Neural cell (in vitro differentiated cells): Measurements from ENCODE around the gene SLC6A11. TPM values are rescaled to one million over a fixed set of nuclear protein-coding genes. Genes with fewer than 3 reads are reported as not detected.

ENCODE experiments used
- H2AFZ ChIP-seq: fragments of 200-600, 300-800 bp; sonication (generic), shearing (Covaris generic); 2 replicates; pipeline ENCODE4 v1.6.0; 2014; ENCODE audit warnings: low read depth, mild to moderate bottlenecking, antibody characterized with exemption, low read length, moderate library complexity
- H3F3A ChIP-seq: fragments of 200-600 bp; shearing (Covaris generic); 2 replicates; pipeline ENCODE4 v1.6.1; 2016; ENCODE audit warnings: mild to moderate bottlenecking, moderate library complexity, mixed read lengths, antibody characterized with exemption, low read length; ENCODE audit not compliant: insufficient read depth, poor library complexity, severe bottlenecking
- H3K27ac ChIP-seq: fragments of 200-600, 300-800 bp; sonication (generic), shearing (Covaris generic); 2 replicates; pipeline ENCODE4 v1.5.1; 2014; ENCODE audit warnings: mild to moderate bottlenecking, low read length, moderate library complexity
- H3K27me3 ChIP-seq: fragments of 300-800, 200-600 bp; sonication (generic), shearing (Covaris generic); 2 replicates; pipeline ENCODE4 v1.6.0; 2014; ENCODE audit warnings: mild to moderate bottlenecking, low read depth, low read length, moderate library complexity; ENCODE audit not compliant: insufficient read depth
- H3K36me3 ChIP-seq: fragments of 300-800, 200-600 bp; sonication (generic), shearing (Covaris generic); 2 replicates; pipeline ENCODE4 v1.5.1; 2014; ENCODE audit warnings: mild to moderate bottlenecking, antibody characterized with exemption, low read length, moderate library complexity; ENCODE audit not compliant: insufficient read depth
- H3K4me2 ChIP-seq: fragments of 300-800, 200-600 bp; sonication (generic), shearing (Covaris generic); 2 replicates; pipeline ENCODE4 v1.6.0; 2014; ENCODE audit warnings: mild to moderate bottlenecking, low read length
- H3K4me3 ChIP-seq: fragments of 300-800, 200-600 bp; sonication (generic), shearing (Covaris generic); 2 replicates; pipeline ENCODE4 v1.5.1; 2014; ENCODE audit warnings: mild to moderate bottlenecking, low read length, moderate library complexity
- H3K79me2 ChIP-seq: fragments of 200-600 bp; shearing (Covaris generic); replicated peaks from 2 replicates; pipeline ENCODE4 v1.6.0; 2014; ENCODE audit warnings: mild to moderate bottlenecking, low read length, moderate library complexity; ENCODE audit not compliant: insufficient read depth
- H3K9ac ChIP-seq: fragments of 300-800, 200-600 bp; sonication (generic), shearing (Covaris generic); 2 replicates; pipeline ENCODE4 v1.6.1; 2016; ENCODE audit warnings: mild to moderate bottlenecking, low read length, mixed read lengths
- H3K9me2 ChIP-seq: fragments of 200-600 bp; shearing (Covaris generic); 2 replicates; pipeline ENCODE4 v1.6.1; 2016; ENCODE audit warnings: mild to moderate bottlenecking, low read length, mixed read lengths; ENCODE audit not compliant: insufficient read depth
- H3K9me3 ChIP-seq: fragments of 200-600, 300-800 bp; sonication (generic), shearing (Covaris generic); 2 replicates; pipeline ENCODE4 v1.6.1; 2016; ENCODE audit warnings: mild to moderate bottlenecking, mixed run types, low read length, moderate library complexity, mixed read lengths
- H4K20me1 ChIP-seq: fragments of 200-600 bp; shearing (Covaris generic); 2 replicates; pipeline ENCODE4 v1.6.1; 2016; ENCODE audit warnings: mild to moderate bottlenecking, mixed run types; ENCODE audit not compliant: insufficient read depth
- EP300 ChIP-seq: fragments of 450-650 bp; conservative IDR thresholded peaks from 2 replicates; pipeline ENCODE4 v1.6.1; 2014; ENCODE audit warnings: antibody characterized with exemption, mild to moderate bottlenecking, moderate library complexity; ENCODE audit not compliant: poor library complexity, severe bottlenecking
- EZH2 ChIP-seq: fragments of 200-600, 300-800 bp; shearing (Covaris generic), sonication (generic); IDR thresholded peaks from 2 replicates; pipeline ENCODE4 v1.6.1; 2014; ENCODE audit warnings: antibody characterized with exemption, low read length, borderline replicate concordance, mild to moderate bottlenecking; ENCODE audit not compliant: insufficient read depth, poor library complexity, severe bottlenecking
- MXI1 ChIP-seq: fragments of 450-650 bp; conservative IDR thresholded peaks from 2 replicates; pipeline ENCODE4 v1.6.1; 2014; ENCODE audit warnings: antibody characterized with exemption, mild to moderate bottlenecking; ENCODE audit not compliant: poor library complexity, severe bottlenecking
- POLR2AphosphoS5 ChIP-seq: IDR thresholded peaks from 2 replicates; pipeline ENCODE4 v1.6.1; 2012
- RAD21 ChIP-seq: fragments of 450-650 bp; conservative IDR thresholded peaks from 2 replicates; pipeline ENCODE4 v1.6.1; 2014; ENCODE audit warnings: antibody characterized with exemption, mild to moderate bottlenecking, moderate library complexity
- SMC3 ChIP-seq: fragments of 450-650 bp; conservative IDR thresholded peaks from 2 replicates; pipeline ENCODE4 v1.6.1; 2014; ENCODE audit warnings: antibody characterized with exemption, mild to moderate bottlenecking, moderate library complexity; ENCODE audit not compliant: poor library complexity
- TAF1 ChIP-seq: IDR thresholded peaks from 2 replicates; pipeline ENCODE4 v1.6.1; 2012; ENCODE audit warnings: low read depth
- polyA plus RNA-seq: library from polyadenylated mRNA; depleted of rRNA; stranded (reverse); fragments of >200 nt; gene quantifications from 2 replicates; pipeline ENCODE4 v1.2.3, GENCODE V29; 2014
- TF ChIP-seq, protein P1 (sequence below): fragments of 450-650 bp; IDR thresholded peaks from 2 replicates; pipeline ENCODE4 v1.5.1; 2014; ENCODE audit warnings: antibody characterized with exemption, mild to moderate bottlenecking, moderate library complexity; ENCODE audit not compliant: poor library complexity, severe bottlenecking
- TF ChIP-seq, protein P2 (sequence below): IDR thresholded peaks from 2 replicates; pipeline ENCODE4 v1.6.1; 2012; ENCODE audit warnings: borderline replicate concordance

SLC6A11 gene
- polyA plus RNA-seq, 1 donor from 2014 or later: 4.2 TPM

DNA sequence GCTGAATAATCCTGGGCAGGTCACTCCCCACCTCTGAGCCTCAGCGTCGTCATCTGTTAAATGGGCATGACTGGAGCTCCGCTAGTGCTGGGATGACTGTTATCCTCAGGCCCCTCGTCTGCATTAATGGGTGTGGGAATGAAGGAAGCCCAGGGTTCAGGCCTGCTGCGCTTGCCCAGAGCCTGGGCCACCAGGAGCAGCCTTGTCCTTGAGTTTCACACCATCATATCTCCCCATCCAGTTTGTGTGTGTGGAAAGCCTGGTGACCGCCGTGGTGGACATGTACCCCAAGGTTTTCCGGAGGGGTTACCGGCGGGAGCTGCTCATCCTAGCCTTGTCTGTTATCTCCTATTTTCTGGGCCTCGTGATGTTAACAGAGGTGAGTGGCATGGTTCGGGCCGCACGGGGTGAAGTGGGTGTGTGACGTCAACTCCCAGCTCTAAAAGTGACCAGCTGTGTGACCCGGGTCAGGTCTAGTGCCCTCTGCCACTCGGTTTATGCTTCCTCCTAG is 113.0 kb downstream of the SLC6A11 start:
- H3K36me3 ChIP-seq: no peaks in the 10 kb centered on the region
- TF ChIP-seq, protein P1, sequence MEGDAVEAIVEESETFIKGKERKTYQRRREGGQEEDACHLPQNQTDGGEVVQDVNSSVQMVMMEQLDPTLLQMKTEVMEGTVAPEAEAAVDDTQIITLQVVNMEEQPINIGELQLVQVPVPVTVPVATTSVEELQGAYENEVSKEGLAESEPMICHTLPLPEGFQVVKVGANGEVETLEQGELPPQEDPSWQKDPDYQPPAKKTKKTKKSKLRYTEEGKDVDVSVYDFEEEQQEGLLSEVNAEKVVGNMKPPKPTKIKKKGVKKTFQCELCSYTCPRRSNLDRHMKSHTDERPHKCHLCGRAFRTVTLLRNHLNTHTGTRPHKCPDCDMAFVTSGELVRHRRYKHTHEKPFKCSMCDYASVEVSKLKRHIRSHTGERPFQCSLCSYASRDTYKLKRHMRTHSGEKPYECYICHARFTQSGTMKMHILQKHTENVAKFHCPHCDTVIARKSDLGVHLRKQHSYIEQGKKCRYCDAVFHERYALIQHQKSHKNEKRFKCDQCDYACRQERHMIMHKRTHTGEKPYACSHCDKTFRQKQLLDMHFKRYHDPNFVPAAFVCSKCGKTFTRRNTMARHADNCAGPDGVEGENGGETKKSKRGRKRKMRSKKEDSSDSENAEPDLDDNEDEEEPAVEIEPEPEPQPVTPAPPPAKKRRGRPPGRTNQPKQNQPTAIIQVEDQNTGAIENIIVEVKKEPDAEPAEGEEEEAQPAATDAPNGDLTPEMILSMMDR: no peak
- TF ChIP-seq TAF1: no peak
- TF ChIP-seq, protein P2, sequence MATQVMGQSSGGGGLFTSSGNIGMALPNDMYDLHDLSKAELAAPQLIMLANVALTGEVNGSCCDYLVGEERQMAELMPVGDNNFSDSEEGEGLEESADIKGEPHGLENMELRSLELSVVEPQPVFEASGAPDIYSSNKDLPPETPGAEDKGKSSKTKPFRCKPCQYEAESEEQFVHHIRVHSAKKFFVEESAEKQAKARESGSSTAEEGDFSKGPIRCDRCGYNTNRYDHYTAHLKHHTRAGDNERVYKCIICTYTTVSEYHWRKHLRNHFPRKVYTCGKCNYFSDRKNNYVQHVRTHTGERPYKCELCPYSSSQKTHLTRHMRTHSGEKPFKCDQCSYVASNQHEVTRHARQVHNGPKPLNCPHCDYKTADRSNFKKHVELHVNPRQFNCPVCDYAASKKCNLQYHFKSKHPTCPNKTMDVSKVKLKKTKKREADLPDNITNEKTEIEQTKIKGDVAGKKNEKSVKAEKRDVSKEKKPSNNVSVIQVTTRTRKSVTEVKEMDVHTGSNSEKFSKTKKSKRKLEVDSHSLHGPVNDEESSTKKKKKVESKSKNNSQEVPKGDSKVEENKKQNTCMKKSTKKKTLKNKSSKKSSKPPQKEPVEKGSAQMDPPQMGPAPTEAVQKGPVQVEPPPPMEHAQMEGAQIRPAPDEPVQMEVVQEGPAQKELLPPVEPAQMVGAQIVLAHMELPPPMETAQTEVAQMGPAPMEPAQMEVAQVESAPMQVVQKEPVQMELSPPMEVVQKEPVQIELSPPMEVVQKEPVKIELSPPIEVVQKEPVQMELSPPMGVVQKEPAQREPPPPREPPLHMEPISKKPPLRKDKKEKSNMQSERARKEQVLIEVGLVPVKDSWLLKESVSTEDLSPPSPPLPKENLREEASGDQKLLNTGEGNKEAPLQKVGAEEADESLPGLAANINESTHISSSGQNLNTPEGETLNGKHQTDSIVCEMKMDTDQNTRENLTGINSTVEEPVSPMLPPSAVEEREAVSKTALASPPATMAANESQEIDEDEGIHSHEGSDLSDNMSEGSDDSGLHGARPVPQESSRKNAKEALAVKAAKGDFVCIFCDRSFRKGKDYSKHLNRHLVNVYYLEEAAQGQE: no peak
- no peak for TF ChIP-seq POLR2AphosphoS5
- no peak for TF ChIP-seq MXI1
- no peak for TF ChIP-seq RAD21
- no peak for TF ChIP-seq EP300
- TF ChIP-seq EZH2: no peak
- H3K79me2 ChIP-seq: no peaks in the 10 kb centered on the region
- H2AFZ ChIP-seq: no peak overlapping the region
- H3K27ac ChIP-seq: no peak overlapping the region
- H3K9ac ChIP-seq: no peak overlapping the region
- no peaks in the 10 kb centered on the region for H4K20me1 ChIP-seq
- H3K9me2 ChIP-seq: no peaks in the 10 kb centered on the region
- H3K4me2 ChIP-seq: no peak overlapping the region
- H3K9me3 ChIP-seq: no peaks in the 10 kb centered on the region
- no peaks in the 10 kb centered on the region for H3K27me3 ChIP-seq
- no peak overlapping the region for H3K4me3 ChIP-seq
- no peaks in the 10 kb centered on the region for H3F3A ChIP-seq

DNA sequence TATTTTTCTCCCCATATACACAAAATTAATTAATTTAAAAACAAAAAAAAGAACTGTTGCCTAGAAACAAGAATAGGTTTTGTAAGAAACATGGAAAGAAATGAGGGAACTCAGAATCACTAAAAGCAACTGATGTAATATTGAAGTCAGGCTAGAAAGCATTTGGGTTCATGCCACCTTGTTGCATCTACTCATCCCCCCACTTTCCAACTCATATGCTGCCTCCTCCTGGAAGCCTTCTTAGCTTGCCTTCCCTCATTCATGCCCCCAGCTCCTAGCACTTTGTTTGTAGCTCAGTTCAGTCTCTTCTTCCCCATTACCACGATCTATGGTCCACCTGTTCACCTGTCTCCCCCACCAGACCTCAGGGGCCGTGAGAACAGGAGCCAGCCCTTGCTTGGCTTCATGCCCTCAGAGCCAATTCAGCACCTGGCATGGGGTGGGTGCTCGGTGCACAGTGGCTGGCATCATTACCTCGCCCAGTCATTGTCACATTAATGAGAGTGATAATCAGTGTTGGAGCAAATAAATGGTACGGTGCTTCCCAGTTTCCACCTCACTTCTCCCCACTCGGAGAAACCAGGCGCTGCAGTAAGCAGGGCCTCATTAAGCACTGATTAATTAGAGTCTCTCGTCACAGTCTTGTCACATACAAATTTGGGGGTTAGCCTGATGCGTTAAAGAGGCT is 114.1 kb downstream of the SLC6A11 start:
- no peaks in the 10 kb centered on the region for H3F3A ChIP-seq
- no peak overlapping the region for H3K4me2 ChIP-seq
- no peak overlapping the region for H3K9ac ChIP-seq
- H3K27ac ChIP-seq: no peak overlapping the region
- H3K79me2 ChIP-seq: no peaks in the 10 kb centered on the region
- H3K9me2 ChIP-seq: no peaks in the 10 kb centered on the region
- TF ChIP-seq, protein P2: no peak
- TF ChIP-seq EZH2 (no peak), SMC3 (no peak), EP300 (no peak), MXI1 (no peak), RAD21 (no peak), TAF1 (no peak), POLR2AphosphoS5 (no peak)
- TF ChIP-seq, protein P1: no peak
- no peak overlapping the region for H2AFZ ChIP-seq
- H3K9me3 ChIP-seq: no peaks in the 10 kb centered on the region
- H3K27me3 ChIP-seq: no peaks in the 10 kb centered on the region
- H4K20me1 ChIP-seq: no peaks in the 10 kb centered on the region
- H3K4me3 ChIP-seq: no peak overlapping the region
- H3K36me3 ChIP-seq: no peaks in the 10 kb centered on the region
